OCI-LY7 (cell line): Measurements from ENCODE around the gene C12orf56. TPM values are rescaled to one million over a fixed set of nuclear protein-coding genes. Genes with fewer than 3 reads are reported as not detected.
"Not testable (repeated sequence)": the region's sequence is repeated elsewhere in the genome, so short reads cannot be mapped to it uniquely, and the experiment has no call there.

Experiments used
- BruUV-seq: library from RNA; stranded (reverse); fragments of 400-500 nt; replicated peaks from 2 replicates; lab custom pipeline; 2021; lab: Mats Ljungman, UMichigan
- CTCF ChIA-PET: fragments of 300-600 bp; sonication (Branson Sonifier 250); formaldehyde crosslinking; loops from one replicate; lab custom pipeline; 2022; ENCODE audit warnings: antibody characterized with exemption; ENCODE audit not compliant: unreplicated experiment; lab: Charles Lee
- POLR2A ChIA-PET: fragments of 300-600 bp; sonication (Branson Sonifier 250); formaldehyde crosslinking; loops from one replicate; lab custom pipeline; 2022; ENCODE audit warnings: antibody characterized with exemption; lab: Charles Lee
- DNase-seq: peaks from one replicate; pipeline ENCODE4 v3.0.0-alpha.2; 2015; ENCODE audit warnings: low spot score
- H2AFZ ChIP-seq: fragments of 200-600 bp; sonication (generic), shearing (Covaris generic); 2 replicates; pipeline ENCODE4 v1.6.1; 2014; ENCODE audit warnings: mild to moderate bottlenecking, antibody characterized with exemption, low read length, moderate library complexity
- H3K27ac ChIP-seq: fragments of 200-600 bp; sonication (generic); 2 replicates; pipeline ENCODE4 v1.5.1; 2014; ENCODE audit warnings: mixed run types, low read depth, mild to moderate bottlenecking, moderate library complexity, low read length, inconsistent platforms; ENCODE audit not compliant: poor library complexity, severe bottlenecking
- H3K36me3 ChIP-seq: fragments of 200-600 bp; sonication (generic); 2 replicates; pipeline ENCODE4 v1.6.1; 2014; ENCODE audit warnings: mild to moderate bottlenecking, antibody characterized with exemption, low read length, moderate library complexity, mixed read lengths; ENCODE audit not compliant: insufficient read depth
- H3K4me1 ChIP-seq: fragments of 200-600 bp; sonication (generic); 2 replicates; pipeline ENCODE4 v1.5.1; 2014; ENCODE audit warnings: mild to moderate bottlenecking, low read length; ENCODE audit not compliant: insufficient read depth, poor library complexity, severe bottlenecking
- H3K4me2 ChIP-seq: fragments of 200-600 bp; sonication (generic); 2 replicates; pipeline ENCODE4 v1.6.1; 2014; ENCODE audit warnings: mild to moderate bottlenecking, low read length
- H3K4me3 ChIP-seq: fragments of 200-600 bp; sonication (generic); 2 replicates; pipeline ENCODE4 v1.5.1; 2014; ENCODE audit warnings: mild to moderate bottlenecking, low read depth, low read length; ENCODE audit not compliant: poor library complexity, severe bottlenecking
- H3K79me2 ChIP-seq: fragments of 200-600 bp; sonication (generic); 2 replicates; pipeline ENCODE4 v1.6.1; 2016; ENCODE audit warnings: low read depth, mild to moderate bottlenecking, low read length, moderate library complexity, mixed read lengths; ENCODE audit not compliant: insufficient read depth
- H3K9me2 ChIP-seq: fragments of 200-600 bp; sonication (generic); 2 replicates; pipeline ENCODE4 v1.6.1; 2016; ENCODE audit warnings: mild to moderate bottlenecking, low read length, mixed read lengths; ENCODE audit not compliant: insufficient read depth
- H3K9me3 ChIP-seq: fragments of 200-600 bp; sonication (generic); 2 replicates; pipeline ENCODE4 v1.6.1; 2014; ENCODE audit warnings: mild to moderate bottlenecking, mixed run types, low read length, mixed read lengths
- H4K20me1 ChIP-seq: fragments of 200-600 bp; sonication (generic); 2 replicates; pipeline ENCODE4 v1.6.1; 2014; ENCODE audit warnings: mild to moderate bottlenecking, antibody characterized with exemption, low read length, moderate library complexity, mixed read lengths; ENCODE audit not compliant: insufficient read depth
- EZH2phosphoT487 ChIP-seq: fragments of 200-600 bp; sonication (generic); IDR thresholded peaks from 2 replicates; pipeline ENCODE4 v1.6.1; 2018; ENCODE audit warnings: low read depth, borderline replicate concordance, mild to moderate bottlenecking, mixed run types, antibody characterized with exemption, low read length, moderate library complexity, mixed read lengths
- intact Hi-C: fragments of 100-400 bp; cut with micrococcal nuclease; formaldehyde crosslinking; loops from one replicate; pipeline ENCODE4 v1.10.0; 2022; ENCODE audit not compliant: unreplicated experiment
- total RNA-seq, 2 experiments: library from RNA; depleted of rRNA in 1 of 2; stranded (reverse); fragments of >200 nt in 1 of 2; shearing (Covaris generic) in 1 of 2; gene quantifications; 2 replicates each; pipeline ENCODE4 v1.2.3, GENCODE V29; 2014 to 2022
- TF ChIP-seq, protein P1 (sequence below): fragments of 200-600 bp; sonication (generic); conservative IDR thresholded peaks from 2 replicates; pipeline ENCODE4 v1.5.1; 2014; ENCODE audit warnings: mild to moderate bottlenecking, antibody characterized with exemption, low read length, moderate library complexity, mixed read lengths

Gene C12orf56
- total RNA-seq, 2 experiments from 2014 or later, result not detected

- peaks cover 24% of the 10 kb centered on the region for H3K79me2 ChIP-seq
- no peaks in the 10 kb centered on the region for H3K9me3 ChIP-seq
- no peak for DNase-seq
- BruUV-seq, result no TSS peak
- peak overlapping the region; percentile 85 for H3K4me2 ChIP-seq
- POLR2A ChIA-PET, result interaction anchor here (0.6 to 0.7 kb wide), 2 partner anchors 27 to 1633 kb away, joined by 3 read pairs; no protein-coding TSS in a partner anchor
- H2AFZ ChIP-seq, result no peak overlapping the region
- TF ChIP-seq, protein P1, sequence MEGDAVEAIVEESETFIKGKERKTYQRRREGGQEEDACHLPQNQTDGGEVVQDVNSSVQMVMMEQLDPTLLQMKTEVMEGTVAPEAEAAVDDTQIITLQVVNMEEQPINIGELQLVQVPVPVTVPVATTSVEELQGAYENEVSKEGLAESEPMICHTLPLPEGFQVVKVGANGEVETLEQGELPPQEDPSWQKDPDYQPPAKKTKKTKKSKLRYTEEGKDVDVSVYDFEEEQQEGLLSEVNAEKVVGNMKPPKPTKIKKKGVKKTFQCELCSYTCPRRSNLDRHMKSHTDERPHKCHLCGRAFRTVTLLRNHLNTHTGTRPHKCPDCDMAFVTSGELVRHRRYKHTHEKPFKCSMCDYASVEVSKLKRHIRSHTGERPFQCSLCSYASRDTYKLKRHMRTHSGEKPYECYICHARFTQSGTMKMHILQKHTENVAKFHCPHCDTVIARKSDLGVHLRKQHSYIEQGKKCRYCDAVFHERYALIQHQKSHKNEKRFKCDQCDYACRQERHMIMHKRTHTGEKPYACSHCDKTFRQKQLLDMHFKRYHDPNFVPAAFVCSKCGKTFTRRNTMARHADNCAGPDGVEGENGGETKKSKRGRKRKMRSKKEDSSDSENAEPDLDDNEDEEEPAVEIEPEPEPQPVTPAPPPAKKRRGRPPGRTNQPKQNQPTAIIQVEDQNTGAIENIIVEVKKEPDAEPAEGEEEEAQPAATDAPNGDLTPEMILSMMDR, result no peak
- TF ChIP-seq EZH2phosphoT487, result no peak
- no peaks in the 10 kb centered on the region for H3K9me2 ChIP-seq
- no peak overlapping the region for H3K27ac ChIP-seq
- peaks cover 24% of the 10 kb centered on the region for H3K4me1 ChIP-seq
- peaks cover 6% of the 10 kb centered on the region for H3K36me3 ChIP-seq
- intact Hi-C loops, result no loop called here
- H4K20me1 ChIP-seq, result no peaks in the 10 kb centered on the region
- CTCF ChIA-PET, result interaction anchor here (0.5 kb wide), 1 partner anchor 474 kb away, joined by 8 read pairs; no protein-coding TSS in a partner anchor
- peak overlapping the region; percentile 85 for H3K4me3 ChIP-seq
These were observed 170.5 kb downstream of the C12orf56 start for GRCh38 chr12:64220046-64220445.

DNA sequence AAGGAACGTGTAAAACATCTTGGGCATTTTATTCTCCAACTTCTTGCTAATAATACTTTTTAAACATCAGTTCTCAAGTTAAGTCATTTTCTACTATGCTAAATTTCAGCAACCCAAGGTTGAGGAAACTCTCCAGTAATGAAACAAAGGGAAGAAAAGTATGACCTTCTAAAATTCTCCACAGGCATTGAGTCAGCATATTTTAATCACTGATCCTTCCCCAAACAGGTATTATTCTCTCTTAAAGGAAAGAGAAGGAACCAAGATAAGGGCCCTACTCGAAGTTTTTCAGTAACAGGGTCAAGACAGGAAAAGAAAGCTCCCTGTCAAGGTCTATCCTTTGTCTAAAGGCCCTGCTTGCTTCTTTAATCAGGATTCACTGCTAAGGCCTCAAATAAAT, 171.4 kb downstream of the C12orf56 start:
- DNase-seq, result no peak
- Histone ChIP-seq H3K27ac (no peak overlapping the region), H3K9me3 (no peaks in the 10 kb centered on the region), H3K4me3 (no peak overlapping the region), H3K36me3 (peaks cover 14% of the 10 kb centered on the region), H2AFZ (no peak overlapping the region), H3K4me2 (peak overlapping the region; percentile 85), H3K79me2 (peaks cover 24% of the 10 kb centered on the region), H3K4me1 (peaks cover 24% of the 10 kb centered on the region), H4K20me1 (no peaks in the 10 kb centered on the region), H3K9me2 (no peaks in the 10 kb centered on the region)
- TF ChIP-seq EZH2phosphoT487, result no peak
- TF ChIP-seq, protein P1, result no peak
- ChIA-PET POLR2A (interaction anchor here (0.6 to 0.7 kb wide), 2 partner anchors 143 to 311 kb away, joined by 3 to 4 read pairs; no protein-coding TSS in a partner anchor), CTCF (no interaction called here)
- intact Hi-C loops, result no loop called here
- BruUV-seq, result no TSS peak

DNA sequence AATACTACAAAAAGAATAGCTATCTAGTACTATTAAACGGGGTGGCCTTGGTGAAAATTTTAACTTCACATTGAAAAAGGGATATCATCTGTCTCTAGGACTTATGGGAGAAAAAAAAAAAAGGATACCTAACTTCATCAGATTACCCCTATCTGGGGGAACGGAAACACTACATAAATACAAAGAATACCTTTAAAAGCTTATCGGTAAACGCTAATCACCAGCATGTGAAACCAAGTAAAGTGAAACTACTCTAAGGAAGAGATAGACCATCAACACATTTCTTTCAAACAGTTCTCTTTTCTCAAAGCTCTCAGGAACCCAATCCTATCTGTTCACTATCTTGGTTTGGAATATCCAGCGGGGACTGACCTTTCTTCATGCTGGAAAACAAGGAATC, 172.0 kb downstream of the C12orf56 start:
- H3K4me3 ChIP-seq, result no peak overlapping the region
- no peak overlapping the region for H3K27ac ChIP-seq
- H4K20me1 ChIP-seq, result no peaks in the 10 kb centered on the region
- no peaks in the 10 kb centered on the region for H3K9me2 ChIP-seq
- BruUV-seq, result no TSS peak
- ChIA-PET CTCF (interaction anchor here (0.8 kb wide), 1 partner anchor 13 kb away, joined by 3 read pairs; no protein-coding TSS in a partner anchor), POLR2A (interaction anchor here (0.7 to 0.8 kb wide), 5 partner anchors 13 to 1345 kb away, joined by 3 to 6 read pairs (median 3); no protein-coding TSS in a partner anchor)
- no peak for TF ChIP-seq EZH2phosphoT487
- TF ChIP-seq, protein P1, result no peak
- no peak overlapping the region for H2AFZ ChIP-seq
- peaks cover 24% of the 10 kb centered on the region for H3K4me1 ChIP-seq
- no peak overlapping the region for H3K4me2 ChIP-seq
- H3K9me3 ChIP-seq, result no peaks in the 10 kb centered on the region
- peaks cover 24% of the 10 kb centered on the region for H3K79me2 ChIP-seq
- no peak for DNase-seq
- H3K36me3 ChIP-seq, result peaks cover 20% of the 10 kb centered on the region
- intact Hi-C loops, result no loop called here

DNA sequence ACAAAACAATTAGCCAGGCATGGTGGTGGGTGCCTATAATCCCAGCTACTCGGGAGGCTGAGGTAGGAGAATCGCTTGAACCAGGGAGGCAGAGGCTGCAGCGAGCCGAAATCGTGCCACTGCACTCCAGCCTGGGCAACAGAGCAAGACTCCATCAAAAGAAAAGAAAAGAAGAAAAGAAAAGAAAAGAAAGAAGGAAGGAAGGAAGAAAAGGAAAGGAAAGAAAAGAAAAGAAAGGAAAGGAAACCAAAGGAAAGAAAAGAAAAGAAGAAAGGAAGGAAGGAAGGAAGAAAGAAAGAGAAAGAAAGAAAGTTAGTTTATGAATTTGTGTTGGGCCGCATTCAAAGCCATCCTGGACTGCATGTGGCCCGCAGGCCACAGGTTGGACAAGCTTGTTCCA, 172.9 kb downstream of the C12orf56 start:
- H3K4me3 ChIP-seq, H3K27ac ChIP-seq, H3K4me2 ChIP-seq, DNase-seq, H4K20me1 ChIP-seq, H3K9me3 ChIP-seq, H2AFZ ChIP-seq, BruUV-seq, intact Hi-C loops, CTCF ChIA-PET, H3K9me2 ChIP-seq: not testable (repeated sequence)
- Histone ChIP-seq H3K36me3 (peaks cover 29% of the 10 kb centered on the region), H3K79me2 (peaks cover 24% of the 10 kb centered on the region), H3K4me1 (peaks cover 26% of the 10 kb centered on the region)
- POLR2A ChIA-PET, result interaction anchor here (0.7 to 0.8 kb wide), 2 partner anchors 9 to 12 kb away, joined by 3 to 4 read pairs; no protein-coding TSS in a partner anchor
